HepG2 (cell line): Measurements from ENCODE around the gene SCMH1. TPM values are rescaled to one million over a fixed set of nuclear protein-coding genes. Genes with fewer than 3 reads are reported as not detected.

ENCODE experiments used
- ATAC-seq: fragments of 200-7000 bp; cut with Tn5 transposase; 3 replicates; pipeline ENCODE4 v1.9.1; 2020; ENCODE audit warnings: mild to moderate bottlenecking, moderate library complexity
- BruUV-seq: library from RNA; stranded (reverse); fragments of 400-500 nt; replicated peaks from 2 replicates; lab custom pipeline; 2021; lab: Mats Ljungman, UMichigan
- CTCF ChIA-PET: fragments of 300-600 bp; formaldehyde crosslinking; extraction: SDS; loops from one replicate; lab custom pipeline; 2021; ENCODE audit warnings: low total read pairs, inconsistent platforms, low intra/inter-chr PET ratio; lab: Yijun Ruan, JAX
- POLR2A ChIA-PET: fragments of 350-600 bp; sonication (Branson Sonifier 250); formaldehyde crosslinking; loops from one replicate; lab custom pipeline; 2020; ENCODE audit warnings: antibody characterized with exemption, inconsistent platforms; lab: Yijun Ruan, JAX
- DNase-seq: peaks from one replicate; pipeline ENCODE4 v3.0.0-alpha.2; 2015; ENCODE audit warnings: low spot score
- FAIRE-seq: peaks from 3 replicates; lab custom pipeline; 2011; peaks lifted over from hg19 to GRCh38; lab: Jason Lieb, UNC
- H2AFZ ChIP-seq: one replicate; pipeline ENCODE4 v1.6.1; 2011; ENCODE audit warnings: low read length, inconsistent platforms
- H3K27ac ChIP-seq: fragments of 300-600 bp; 3 replicates; pipeline ENCODE4 v1.8.0; 2011; ENCODE audit warnings: mixed run types, mild to moderate bottlenecking, mixed read lengths, low read length, inconsistent platforms; ENCODE audit not compliant: insufficient read depth; ENCODE audit errors: extremely low read length
- H3K27me3 ChIP-seq, 2 experiments: fragments of 200-600 bp in 1 of 2; 2 replicates in 1 of 2; 3 replicates in 1 of 2; pipeline versions ENCODE4 v1.6.0 to v1.8.0; 2011; ENCODE audit warnings: low read length in 2 of 2, mild to moderate bottlenecking in 2 of 2, moderate library complexity in 2 of 2, inconsistent platforms in 1 of 2; ENCODE audit not compliant: insufficient read depth in 2 of 2, control insufficient read depth in 1 of 2
- H3K36me3 ChIP-seq, 2 experiments: fragments of 200-600 bp in 1 of 2; replicated peaks in 1 of 2; 2 replicates in 1 of 2; 3 replicates in 1 of 2; pipeline versions ENCODE4 v1.5.1 to v1.8.0; 2011; ENCODE audit warnings: low read length in 2 of 2, inconsistent platforms in 1 of 2; ENCODE audit not compliant: insufficient read depth in 2 of 2, control insufficient read depth in 1 of 2
- H3K4me1 ChIP-seq: 2 replicates; pipeline ENCODE4 v1.5.1; 2012; ENCODE audit warnings: low read length, inconsistent platforms; ENCODE audit not compliant: insufficient read depth
- H3K4me2 ChIP-seq: 2 replicates; pipeline ENCODE4 v1.6.0; 2011; ENCODE audit warnings: low read depth, low read length, inconsistent platforms
- H3K4me3 ChIP-seq, 3 experiments: fragments of 200-600 bp in 1 of 3; sonication (generic), shearing (Covaris generic) in 1 of 3; replicated peaks in 1 of 3; 2 replicates each; pipeline ENCODE4 v1.5.1; 2011 to 2016; ENCODE audit warnings: low read length in 3 of 3, inconsistent platforms in 2 of 3, low read depth in 2 of 3, mild to moderate bottlenecking in 2 of 3, control low read depth in 1 of 3, mixed read lengths in 1 of 3; ENCODE audit not compliant: insufficient read depth in 1 of 3
- H3K79me2 ChIP-seq: one replicate; pipeline ENCODE4 v1.6.1; 2011; ENCODE audit warnings: low read length, inconsistent platforms; ENCODE audit not compliant: insufficient read depth
- H3K9ac ChIP-seq: 2 replicates; pipeline ENCODE4 v1.6.0; 2011; ENCODE audit warnings: mild to moderate bottlenecking, low read depth, low read length, inconsistent platforms; ENCODE audit not compliant: insufficient read depth
- H3K9me3 ChIP-seq: 2 replicates; pipeline ENCODE4 v1.5.1; 2012; ENCODE audit warnings: mild to moderate bottlenecking, low read length
- H4K20me1 ChIP-seq: 2 replicates; pipeline ENCODE4 v1.6.0; 2011; ENCODE audit warnings: inconsistent platforms, mild to moderate bottlenecking, low read length, moderate library complexity; ENCODE audit not compliant: insufficient read depth
- IRF2 ChIP-seq: IDR thresholded peaks from 2 replicates; pipeline ENCODE4 v1.6.1; 2018; ENCODE audit warnings: missing genetic modification reagents, missing compliant biosample characterization
- POLR2G ChIP-seq: fragments of 200-400 bp; formaldehyde crosslinking; IDR thresholded peaks from 2 replicates; pipeline ENCODE4 v1.6.1; 2018; ENCODE audit warnings: mild to moderate bottlenecking, low read depth, low read length, moderate library complexity
- PRDM4 ChIP-seq: sonication (generic); formaldehyde crosslinking; IDR thresholded peaks from 2 replicates; pipeline ENCODE4 v1.9.0; 2021; ENCODE audit warnings: missing genetic modification reagents, borderline replicate concordance
- PRPF4 ChIP-seq: fragments of 200-400 bp; formaldehyde crosslinking; IDR thresholded peaks from 2 replicates; pipeline ENCODE4 v1.6.1; 2016; ENCODE audit warnings: low read length, low read depth; ENCODE audit not compliant: poor library complexity, severe bottlenecking
- REXO4 ChIP-seq: sonication (generic); formaldehyde crosslinking; IDR thresholded peaks from 2 replicates; pipeline ENCODE4 v1.8.0; 2022; ENCODE audit warnings: missing genetic modification reagents, mild to moderate bottlenecking, borderline replicate concordance
- TBX2 ChIP-seq: sonication (generic); formaldehyde crosslinking; IDR thresholded peaks from 2 replicates; pipeline ENCODE4 v1.5.0; 2020; ENCODE audit warnings: missing genetic modification reagents, mild to moderate bottlenecking, borderline replicate concordance
- XRCC5 ChIP-seq: fragments of 200-400 bp; formaldehyde crosslinking; optimal IDR thresholded peaks from 2 replicates; pipeline ENCODE3; 2017; ENCODE audit warnings: mild to moderate bottlenecking, low read length
- YY1 ChIP-seq: IDR thresholded peaks from 2 replicates; pipeline ENCODE4 v1.6.1; 2011; ENCODE audit warnings: low read length, low read depth, moderate library complexity, mild to moderate bottlenecking; ENCODE audit not compliant: insufficient read depth, insufficient replicate concordance
- ZBTB44 ChIP-seq: sonication (generic); formaldehyde crosslinking; IDR thresholded peaks from 2 replicates; pipeline ENCODE4 v1.4.0; 2020; ENCODE audit warnings: missing genetic modification reagents
- ZNF121 ChIP-seq: sonication (generic); formaldehyde crosslinking; IDR thresholded peaks from 2 replicates; pipeline ENCODE4 v1.5.0; 2020; ENCODE audit warnings: mild to moderate bottlenecking, missing genetic modification reagents
- ZNF83 ChIP-seq: sonication (generic); formaldehyde crosslinking; IDR thresholded peaks from 2 replicates; pipeline ENCODE4 v1.4.0; 2020; ENCODE audit warnings: missing genetic modification reagents, mild to moderate bottlenecking, borderline replicate concordance
- WGBS: methylation state at CpG from one replicate; pipeline ENCODE4 v1.1.6; 2017; ENCODE audit warnings: low lambda C conversion rate; 5-methylcytosine and 5-hydroxymethylcytosine counted together
- in situ Hi-C: cut with HindIII; loops from 2 replicates; pipeline ENCODE4 v1.10.0; 2017; ENCODE audit warnings: low pct_unique_long_range_greater_than_20kb; ENCODE audit not compliant: extremely low pct_ligation_motif_present
- intact Hi-C: fragments of 100-400 bp; cut with micrococcal nuclease; formaldehyde crosslinking; loops from one replicate; pipeline ENCODE4 v1.10.0; 2022; ENCODE audit not compliant: unreplicated experiment
- polyA plus RNA-seq, 8 experiments: library from polyadenylated mRNA; depleted of rRNA in 3 of 8; stranded (reverse) in 7 of 8; unstranded in 1 of 8; fragments of >200 nt; fragmentation: Illumina TruSeq in 4 of 8; extraction: Trizol in 4 of 8; gene quantifications; 2 replicates each; pipeline versions ENCODE4 v1.2.1 to v1.2.3, GENCODE V29; 2011 to 2016; ENCODE audit warnings: low read depth in 4 of 8, missing spikeins in 1 of 8, mixed read lengths in 1 of 8; ENCODE audit not compliant: insufficient read depth in 1 of 8
- total RNA-seq, 5 experiments: library from RNA; depleted of rRNA; stranded (reverse); fragments of >200 nt; fragmentation: Illumina TruSeq; extraction: Trizol; gene quantifications; 2 replicates each; pipeline ENCODE4 v1.2.3, GENCODE V29; 2016; ENCODE audit warnings: low read depth in 1 of 5

SCMH1 gene
- total and polyA plus RNA-seq, 2 of the 13 experiments (the other 11 are each of a cell fraction or from before 2014, with no cell fraction given) = 41.8 to 52.6 TPM

GRCh38 chr1:40981691-40982448, 260.2 kb downstream of the SCMH1 start:
- intact Hi-C loops = no loop called here
- Histone ChIP-seq H3K9ac (no peak overlapping the region), H3K4me3 (no peak overlapping the region), H3K9me3 (no peaks in the 10 kb centered on the region), H3K36me3 (peaks cover 8 to 39% of the 10 kb centered on the region in 2 experiments)
- 91% methylated on average over 14 of the region's 14 CpGs for WGBS
- no peak for FAIRE-seq
- CTCF ChIA-PET = no interaction called here
- TF ChIP-seq ZNF121 (CRISPR knock-in tag) = no peak
- TF ChIP-seq ZBTB44 (CRISPR knock-in tag) = no peak
- TF ChIP-seq ZNF83 = no peak
- no peak for TF ChIP-seq PRPF4
- TF ChIP-seq YY1 = no peak
- no peak for TF ChIP-seq TBX2 (CRISPR knock-in tag)
- no peak for TF ChIP-seq XRCC5
- no peak for TF ChIP-seq PRDM4 (CRISPR knock-in tag)
- no peak for TF ChIP-seq IRF2 (CRISPR knock-in tag)
- no peak for TF ChIP-seq REXO4 (CRISPR knock-in tag)
- no peak for TF ChIP-seq POLR2G
- TF ChIP-seq, all 625 proteins: peak for 0
- ATAC-seq (no peak), DNase-seq (no peak)
- Histone ChIP-seq H2AFZ (no peak overlapping the region), H3K79me2 (peaks cover 37% of the 10 kb centered on the region), H3K27ac (no peak overlapping the region), H4K20me1 (no peaks in the 10 kb centered on the region), H3K27me3 (no peaks in the 10 kb centered on the region), H3K4me2 (peak overlapping the region; percentile 91), H3K4me1 (peaks cover 70% of the 10 kb centered on the region)
- BruUV-seq = no TSS peak
- POLR2A ChIA-PET = no interaction called here
- in situ Hi-C loops = no loop called here
